Activated CD8-positive, alpha-beta memory T cell treated with anti-CD3 and anti-CD28 coated beads for 24 hours (primary cell): ENCODE measurements around the gene COPG1.
"Not testable (repeated sequence)": the region's sequence is repeated elsewhere in the genome, so short reads cannot be mapped to it uniquely, and the experiment has no call there.

ENCODE experiments used
- DNase-seq: peaks from one replicate; pipeline ENCODE4 v3.0.0-alpha.2; 2020

Gene COPG1

DNA sequence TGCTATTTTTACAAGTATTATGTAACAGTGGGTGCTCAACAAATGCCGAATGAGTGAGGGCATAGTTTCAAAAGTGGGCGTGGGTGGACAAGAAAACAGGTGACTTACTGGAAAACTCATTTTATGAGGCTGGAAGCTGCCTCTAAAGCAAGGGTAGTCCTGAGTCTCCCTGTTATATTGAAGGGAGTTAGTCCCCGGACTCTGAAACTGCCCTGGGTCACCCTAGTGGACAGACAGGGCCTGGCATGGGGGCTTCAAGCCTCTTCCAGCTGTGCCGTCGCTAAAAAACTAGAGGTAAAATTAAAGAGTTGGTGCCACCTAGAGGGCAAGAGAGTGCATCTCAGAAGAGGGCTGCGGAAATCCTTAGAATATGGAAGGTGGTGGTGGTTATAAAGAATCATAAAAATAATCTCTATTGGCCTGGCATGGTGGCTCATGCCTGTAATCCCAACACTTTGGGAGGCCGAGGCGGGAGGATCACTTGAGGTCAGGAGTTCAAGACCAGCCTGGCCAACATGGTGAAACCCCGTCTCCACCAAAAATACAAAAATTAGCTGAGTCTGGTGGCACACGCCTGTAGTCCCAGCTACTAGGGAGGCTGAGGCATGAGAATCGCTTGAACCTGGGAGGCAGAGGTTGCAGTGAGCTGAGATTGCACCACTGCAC, 3.6 kb upstream of the COPG1 start:
- DNase-seq, result peak; percentile 84

DNA sequence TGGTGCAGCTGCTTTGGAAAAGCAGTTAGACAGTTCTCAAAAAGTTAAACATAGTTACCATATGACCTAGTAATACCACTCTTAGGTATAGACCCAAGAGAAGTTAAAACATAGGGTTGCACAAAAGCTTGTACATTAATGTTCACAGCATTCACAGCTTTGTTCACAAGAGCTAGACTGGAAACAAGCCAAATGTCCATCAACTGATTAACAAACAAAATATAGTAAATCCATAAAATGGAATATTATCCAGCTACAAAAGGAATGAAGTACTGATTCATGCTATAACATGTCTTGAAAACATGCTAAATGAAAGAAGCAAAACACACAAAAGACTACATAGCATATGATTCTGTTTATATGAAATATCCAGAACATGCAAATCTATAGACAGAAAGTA, 2.8 kb upstream of the COPG1 start:
- no peak for DNase-seq

DNA sequence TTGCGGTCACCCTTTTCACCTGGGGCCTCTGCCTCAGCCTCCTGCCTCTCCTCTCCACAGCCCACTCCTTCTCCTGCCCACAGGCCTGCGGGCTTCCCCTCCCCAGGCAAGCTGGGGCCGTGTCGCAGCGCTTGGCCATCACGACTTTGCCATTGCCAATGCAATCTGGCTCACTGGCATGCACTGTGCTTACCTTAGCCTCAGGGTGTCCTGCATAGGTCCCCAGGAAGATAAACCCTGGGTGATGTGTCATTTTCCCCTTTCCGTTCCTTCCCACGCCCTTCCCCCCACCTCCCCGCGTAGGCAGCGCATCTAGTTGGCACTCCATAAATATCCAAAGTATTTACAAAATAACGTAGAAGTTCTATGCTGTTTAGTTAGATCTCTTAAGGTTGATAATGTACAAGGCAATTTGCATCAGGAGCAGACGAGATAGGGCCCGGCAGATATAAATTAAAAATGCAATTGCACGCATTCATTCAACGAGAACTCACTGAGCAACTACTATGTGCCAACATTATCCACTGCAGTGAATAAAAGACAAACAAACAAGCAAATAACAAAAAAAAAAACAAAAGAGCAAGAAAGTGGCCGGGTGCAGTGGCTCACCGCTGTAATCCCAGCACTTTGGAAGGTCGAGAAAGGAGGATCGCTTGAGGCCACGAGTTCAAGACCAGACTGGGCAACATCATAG, 973 bp upstream of the COPG1 start:
- no peak for DNase-seq

DNA sequence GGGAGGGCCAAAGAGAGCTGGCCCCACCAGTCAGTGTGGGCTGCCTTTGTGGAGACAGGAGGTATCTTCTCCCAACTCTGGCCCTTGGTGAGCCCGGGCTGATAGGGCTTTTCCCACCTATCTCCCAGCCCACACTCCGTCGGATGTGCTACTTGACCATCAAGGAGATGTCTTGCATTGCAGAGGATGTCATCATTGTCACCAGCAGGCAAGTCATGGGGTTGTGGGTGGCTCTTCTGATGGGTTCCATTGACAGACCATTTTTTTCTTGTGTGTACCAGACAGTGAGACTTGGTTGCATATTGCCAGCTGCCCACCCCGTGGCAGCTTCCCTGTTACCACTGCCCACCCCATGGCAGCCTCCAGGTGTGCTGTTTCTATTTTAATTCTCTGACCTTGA, 3.3 kb downstream of the COPG1 start:
- no peak for DNase-seq

DNA sequence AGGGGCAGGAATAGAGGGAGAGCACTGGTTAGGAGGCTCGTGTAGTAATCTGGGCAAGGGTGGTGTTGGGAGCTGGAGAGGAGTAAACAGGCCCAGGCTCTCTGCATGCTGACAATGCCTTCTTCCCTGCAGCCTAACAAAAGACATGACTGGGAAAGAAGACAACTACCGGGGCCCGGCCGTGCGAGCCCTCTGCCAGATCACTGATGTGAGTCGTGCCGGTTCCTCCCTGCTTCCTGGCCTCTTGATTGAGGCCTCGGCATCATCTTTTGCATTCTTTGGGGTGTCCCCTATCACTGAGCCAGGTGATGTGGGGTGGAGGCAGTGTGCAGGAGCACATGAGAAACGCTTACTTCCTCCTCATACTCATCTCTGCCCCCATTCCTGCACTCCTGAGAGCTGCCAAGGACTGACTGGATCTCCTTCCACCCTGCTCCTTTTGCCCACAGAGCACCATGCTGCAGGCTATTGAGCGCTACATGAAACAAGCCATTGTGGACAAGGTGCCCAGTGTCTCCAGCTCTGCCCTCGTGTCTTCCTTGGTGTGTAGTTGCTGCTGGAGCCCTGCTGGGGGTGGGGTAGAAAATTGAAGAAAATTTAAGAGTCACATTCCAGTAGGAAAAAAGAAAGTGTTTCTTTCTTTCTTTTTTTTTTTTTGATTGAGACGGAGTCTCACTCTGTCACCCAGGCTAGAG, 5.3 kb downstream of the COPG1 start:
- no peak for DNase-seq

DNA sequence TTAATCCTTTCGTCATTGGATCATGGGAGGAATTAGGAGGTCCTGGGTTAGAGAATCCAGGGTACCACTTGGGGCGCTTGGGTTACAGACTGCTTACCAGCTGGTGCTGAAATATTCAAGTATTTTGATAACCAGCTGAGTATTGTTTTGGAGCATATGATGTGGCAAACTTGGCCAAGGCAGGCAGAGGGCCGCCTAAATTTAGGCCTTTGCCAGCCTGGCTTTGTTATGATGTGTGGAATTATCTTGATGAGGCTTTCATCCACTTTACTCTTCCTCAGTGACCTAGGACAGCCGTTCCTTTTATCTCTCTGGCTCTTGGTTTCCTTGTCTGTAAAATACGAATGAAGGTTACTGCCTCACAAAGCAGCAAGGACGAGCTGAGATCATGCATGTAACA, 6.9 kb downstream of the COPG1 start:
- no peak for DNase-seq

DNA sequence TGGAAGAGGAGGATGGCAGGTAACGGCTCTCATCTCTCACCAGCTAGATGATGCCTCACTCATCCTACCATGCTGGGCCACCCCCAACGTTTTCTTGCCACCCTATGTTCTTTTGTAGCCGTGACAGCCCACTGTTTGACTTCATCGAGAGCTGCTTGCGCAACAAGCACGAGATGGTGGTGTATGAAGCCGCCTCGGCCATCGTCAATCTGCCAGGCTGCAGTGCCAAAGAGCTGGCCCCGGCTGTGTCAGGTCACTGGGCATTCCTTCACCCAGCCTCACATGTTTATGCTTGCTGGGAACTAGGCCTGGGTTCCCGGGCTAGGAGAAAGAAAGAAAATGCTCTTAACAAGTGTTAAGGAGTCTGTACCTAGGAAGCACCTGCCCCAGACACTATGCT, 8.2 kb downstream of the COPG1 start:
- no peak for DNase-seq

DNA sequence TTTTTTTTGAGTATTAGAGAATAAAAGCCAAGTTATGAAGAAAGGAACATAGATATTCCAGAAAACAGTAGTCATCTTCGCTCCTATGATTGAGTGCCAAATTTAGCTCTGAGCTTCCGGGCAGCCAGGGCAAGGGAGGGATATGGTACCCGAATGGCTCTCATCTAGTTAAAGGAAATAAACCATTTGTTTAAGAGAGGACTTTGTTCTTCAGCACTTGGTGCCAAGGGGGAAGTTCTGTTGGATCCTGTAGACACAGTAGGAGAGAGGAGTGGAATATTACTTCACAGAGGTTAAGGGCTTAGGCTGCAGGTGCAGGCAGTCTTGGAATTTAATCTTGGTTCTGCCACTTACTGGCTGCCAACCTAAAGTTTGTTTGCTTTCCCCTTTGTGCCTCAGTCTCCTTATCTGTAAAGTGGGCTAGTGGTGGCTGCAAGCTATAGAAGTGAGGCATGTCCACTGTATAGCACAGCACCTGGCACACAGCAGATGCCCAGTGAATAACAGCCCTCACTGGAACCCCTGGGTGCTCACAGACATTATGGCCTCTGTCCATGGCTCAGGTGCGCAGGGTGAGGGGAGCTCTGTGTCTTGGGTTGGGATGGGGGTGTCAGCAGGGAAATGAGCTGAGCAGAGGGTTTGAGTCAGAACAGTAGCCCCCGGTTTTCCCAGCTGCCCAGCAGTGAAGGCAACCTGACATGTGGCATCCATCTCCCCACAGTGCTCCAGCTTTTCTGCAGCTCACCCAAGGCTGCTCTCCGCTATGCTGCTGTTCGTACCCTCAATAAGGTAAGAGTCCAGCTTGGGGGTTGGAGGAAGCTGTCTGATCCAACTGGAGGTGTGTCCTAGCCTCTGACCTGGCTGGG, 10.4 kb downstream of the COPG1 start:
- no peak for DNase-seq

DNA sequence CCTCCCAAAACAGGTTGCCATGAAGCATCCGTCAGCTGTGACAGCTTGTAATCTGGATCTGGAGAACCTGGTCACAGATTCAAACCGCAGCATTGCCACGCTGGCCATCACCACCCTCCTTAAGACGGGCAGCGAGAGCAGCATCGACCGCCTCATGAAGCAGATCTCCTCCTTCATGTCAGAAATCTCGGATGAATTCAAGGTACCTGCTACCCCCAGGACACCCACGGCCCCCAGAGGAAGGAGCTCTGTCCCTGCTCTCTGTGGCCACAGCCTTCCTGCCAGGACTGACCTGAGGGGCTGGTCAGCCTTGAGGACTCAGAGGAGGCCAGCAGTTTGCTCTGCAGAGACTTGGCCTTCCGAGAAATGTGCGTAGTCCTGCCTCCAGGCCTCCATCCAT, 11.2 kb downstream of the COPG1 start:
- DNase-seq, result no peak

DNA sequence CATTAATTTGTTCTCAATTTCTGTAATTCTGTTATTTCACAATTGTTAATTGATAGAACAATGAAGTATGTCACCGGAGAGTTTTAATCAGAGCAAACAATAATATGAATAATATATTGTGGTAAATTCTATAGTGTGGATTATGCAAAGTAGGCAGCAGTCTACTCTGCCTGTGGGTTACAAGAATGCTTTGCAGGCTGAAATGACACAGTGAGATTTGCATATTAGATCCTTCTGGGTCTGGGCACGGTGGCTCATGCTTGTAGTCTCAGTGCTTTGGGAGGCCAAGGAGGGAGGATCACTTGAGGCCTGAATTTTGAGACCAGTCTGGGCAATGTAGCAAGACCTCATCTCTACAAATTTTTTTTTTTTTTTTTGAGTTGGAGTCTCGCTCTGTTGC, 12.5 kb downstream of the COPG1 start:
- no peak for DNase-seq

DNA sequence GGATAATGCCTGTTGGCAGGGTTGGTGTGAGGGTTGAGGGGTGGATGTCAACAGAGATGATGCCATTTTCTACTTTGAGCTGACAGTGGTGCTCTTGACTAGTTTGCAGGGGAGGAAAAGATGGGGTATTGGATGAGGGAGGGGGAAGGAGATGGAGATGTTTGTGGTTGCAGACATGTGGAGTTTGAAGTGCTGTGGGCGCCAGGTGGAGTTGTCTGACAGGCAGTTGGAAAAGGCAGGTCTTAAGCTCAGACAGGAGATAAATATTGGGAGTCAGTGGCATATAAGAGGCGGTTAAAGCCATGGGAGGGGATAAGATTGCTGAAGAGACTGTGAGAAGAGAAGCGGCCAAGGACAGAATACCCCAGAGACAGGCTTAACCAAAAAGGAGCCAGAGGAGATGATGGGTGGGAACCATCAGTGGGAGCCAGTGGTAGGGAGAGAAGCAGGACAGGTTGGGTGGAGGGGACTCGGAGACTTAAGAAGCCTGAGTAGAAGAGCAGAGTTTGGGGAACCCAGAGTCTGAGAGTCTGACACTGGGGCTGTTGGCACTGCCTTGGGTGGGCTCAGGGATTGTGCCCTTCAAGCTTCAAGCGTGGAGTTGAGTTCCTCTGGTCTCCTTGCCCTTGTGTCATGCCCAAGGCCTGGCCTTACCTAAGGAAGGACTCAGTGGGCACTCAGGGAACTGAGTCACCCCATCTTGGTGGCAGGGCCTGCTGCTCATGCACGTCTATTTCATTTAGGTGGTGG, 13.9 kb downstream of the COPG1 start:
- no peak for DNase-seq

DNA sequence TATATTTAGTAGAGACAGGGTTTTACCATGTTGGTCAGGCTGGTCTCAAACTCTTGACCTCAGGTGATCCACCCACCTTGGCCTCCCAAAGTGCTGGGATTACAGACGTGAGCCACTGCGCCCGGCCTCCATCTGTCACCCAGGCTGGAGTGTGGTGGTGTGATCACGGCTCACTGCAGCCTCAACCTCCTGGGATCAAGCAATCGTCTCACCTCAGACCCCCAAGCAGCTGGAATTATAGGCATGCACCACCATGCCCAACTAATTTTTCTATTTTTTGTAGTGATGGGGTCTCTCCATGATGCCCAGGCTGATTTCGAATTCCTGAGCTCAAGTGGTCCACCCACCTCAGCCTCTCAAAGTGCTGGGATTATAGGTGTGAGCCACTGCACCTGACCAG, 15.6 kb downstream of the COPG1 start:
- not testable (repeated sequence) for DNase-seq

DNA sequence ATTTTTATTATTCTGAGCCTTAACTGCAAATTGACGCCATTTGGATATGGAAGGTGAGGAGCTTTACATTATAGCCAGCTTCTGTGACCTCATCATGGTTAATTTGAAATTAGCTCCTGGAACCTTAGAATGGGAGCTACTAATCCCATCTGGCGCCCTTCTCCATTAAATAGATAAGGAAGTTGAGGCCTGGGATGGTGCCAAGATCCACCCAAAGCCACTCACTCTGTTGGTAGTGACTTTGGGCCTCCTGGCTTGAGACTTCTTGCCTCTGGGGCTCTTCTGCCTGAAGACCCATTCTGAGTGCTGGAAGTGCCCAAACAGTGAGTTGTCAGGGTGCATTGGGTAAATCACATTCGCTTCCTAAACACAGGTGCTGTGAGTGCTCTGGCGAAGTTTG, 17.2 kb downstream of the COPG1 start:
- no peak for DNase-seq

DNA sequence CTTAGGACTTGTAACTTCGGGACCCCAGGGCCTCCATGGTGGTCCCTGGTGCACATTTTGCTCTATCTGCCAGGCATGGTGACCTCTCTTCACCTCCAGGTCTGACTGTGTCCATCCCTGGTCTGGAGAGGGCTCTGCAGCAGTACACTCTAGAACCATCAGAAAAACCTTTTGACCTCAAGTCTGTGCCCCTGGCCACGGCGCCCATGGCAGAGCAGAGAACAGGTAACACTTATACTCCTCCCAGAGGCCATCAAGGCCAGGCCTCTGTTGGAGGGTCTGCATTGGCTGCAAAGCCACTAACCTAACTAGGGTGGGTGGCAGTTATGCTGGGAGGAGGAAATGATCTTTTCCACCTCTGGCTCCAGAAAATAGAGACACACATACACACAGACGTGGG, 19.0 kb downstream of the COPG1 start:
- no peak for DNase-seq

DNA sequence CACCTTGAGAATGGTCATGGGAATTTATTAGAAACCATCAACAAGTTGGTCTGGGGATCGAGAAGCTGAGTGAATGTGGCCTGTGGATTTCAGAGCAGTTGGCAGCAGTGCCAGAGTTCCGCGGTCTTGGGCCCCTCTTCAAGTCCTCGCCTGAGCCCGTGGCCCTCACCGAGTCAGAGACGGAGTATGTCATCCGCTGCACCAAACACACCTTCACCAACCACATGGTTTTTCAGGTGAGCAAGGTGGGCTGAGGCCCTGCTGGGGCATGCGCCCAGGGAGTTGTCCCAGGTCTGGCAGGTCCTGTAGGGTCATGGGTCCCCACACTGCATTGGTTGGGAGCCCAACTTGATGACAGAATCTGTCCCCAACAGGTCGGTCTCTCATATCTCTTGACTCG, 22.3 kb downstream of the COPG1 start:
- no peak for DNase-seq

DNA sequence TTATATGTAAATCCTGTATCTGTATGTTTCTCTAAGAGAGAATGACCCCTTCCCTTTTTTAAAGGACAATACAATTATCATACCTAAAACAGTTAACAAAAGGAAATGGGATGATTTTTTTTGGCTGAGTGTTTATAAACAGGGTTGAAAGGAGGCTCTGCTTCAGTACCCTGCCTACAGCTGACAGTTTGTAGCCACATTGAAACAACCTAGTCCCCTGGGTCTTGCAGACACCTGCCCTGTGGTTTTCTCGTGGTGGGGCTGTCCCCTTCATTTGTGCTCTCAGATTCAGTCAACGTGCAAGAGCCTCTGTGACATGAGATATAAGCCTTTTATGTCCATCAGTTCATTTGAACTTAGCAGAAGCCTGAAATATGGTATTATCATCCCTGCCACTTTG, 27.0 kb downstream of the COPG1 start:
- DNase-seq, result no peak

DNA sequence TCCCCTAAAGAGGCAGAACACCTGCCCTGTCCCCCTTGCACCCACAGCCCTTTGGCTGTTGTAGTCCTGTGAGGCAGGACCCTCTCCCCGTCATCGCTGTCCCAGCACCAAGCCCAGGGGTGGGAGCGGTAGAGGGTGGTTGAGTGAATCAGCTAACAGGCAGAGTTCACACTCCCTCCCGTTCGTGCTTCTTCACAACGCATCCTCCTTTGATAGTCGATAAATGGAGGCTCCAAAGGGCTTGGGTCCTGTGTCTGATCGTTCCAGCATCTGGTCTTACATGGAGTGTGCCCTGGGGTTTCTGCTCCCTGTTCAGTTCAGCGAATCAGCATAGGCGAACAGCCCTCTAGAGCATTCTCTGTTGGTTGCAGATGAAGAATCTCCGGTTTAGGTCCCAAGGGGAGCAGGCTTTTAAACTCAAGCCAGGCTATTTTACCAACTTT, 28.4 kb downstream of the COPG1 start:
- DNase-seq, result peak; percentile 60

DNA sequence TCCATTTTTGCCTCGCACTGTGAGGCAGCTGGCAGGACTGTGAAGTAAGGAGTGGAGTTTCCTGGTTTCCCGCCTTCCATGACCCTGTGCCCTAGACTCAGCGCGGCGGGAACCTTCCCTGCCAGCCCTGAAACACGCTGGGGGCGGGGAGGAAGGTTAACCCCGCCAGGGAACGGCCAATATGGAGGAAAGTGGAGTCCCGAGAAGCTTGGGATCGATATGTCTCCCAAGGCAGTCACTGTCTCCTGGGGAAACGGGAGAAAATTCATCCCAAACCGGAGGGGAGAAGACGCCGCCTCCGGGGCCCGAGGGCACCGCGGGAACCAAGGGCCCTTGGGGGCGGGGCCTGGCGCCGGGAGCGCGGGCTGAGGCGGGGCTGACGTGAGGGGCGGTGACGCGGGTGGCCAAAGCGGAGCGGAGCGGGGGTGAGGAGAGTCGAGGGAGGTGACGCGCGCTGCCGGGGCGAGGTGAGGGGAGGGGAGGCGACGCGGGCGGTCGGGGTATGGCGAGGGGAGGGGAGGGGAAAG, 29.1 kb downstream of the COPG1 start, which contains the start of gene HMCES:
Gene HMCES, plus strand, starts transcription at position 432 of the 527 bp plus-strand sequence. CDS start 863 bp downstream, outside the sequence.
- DNase-seq, result peak; percentile 97

DNA sequence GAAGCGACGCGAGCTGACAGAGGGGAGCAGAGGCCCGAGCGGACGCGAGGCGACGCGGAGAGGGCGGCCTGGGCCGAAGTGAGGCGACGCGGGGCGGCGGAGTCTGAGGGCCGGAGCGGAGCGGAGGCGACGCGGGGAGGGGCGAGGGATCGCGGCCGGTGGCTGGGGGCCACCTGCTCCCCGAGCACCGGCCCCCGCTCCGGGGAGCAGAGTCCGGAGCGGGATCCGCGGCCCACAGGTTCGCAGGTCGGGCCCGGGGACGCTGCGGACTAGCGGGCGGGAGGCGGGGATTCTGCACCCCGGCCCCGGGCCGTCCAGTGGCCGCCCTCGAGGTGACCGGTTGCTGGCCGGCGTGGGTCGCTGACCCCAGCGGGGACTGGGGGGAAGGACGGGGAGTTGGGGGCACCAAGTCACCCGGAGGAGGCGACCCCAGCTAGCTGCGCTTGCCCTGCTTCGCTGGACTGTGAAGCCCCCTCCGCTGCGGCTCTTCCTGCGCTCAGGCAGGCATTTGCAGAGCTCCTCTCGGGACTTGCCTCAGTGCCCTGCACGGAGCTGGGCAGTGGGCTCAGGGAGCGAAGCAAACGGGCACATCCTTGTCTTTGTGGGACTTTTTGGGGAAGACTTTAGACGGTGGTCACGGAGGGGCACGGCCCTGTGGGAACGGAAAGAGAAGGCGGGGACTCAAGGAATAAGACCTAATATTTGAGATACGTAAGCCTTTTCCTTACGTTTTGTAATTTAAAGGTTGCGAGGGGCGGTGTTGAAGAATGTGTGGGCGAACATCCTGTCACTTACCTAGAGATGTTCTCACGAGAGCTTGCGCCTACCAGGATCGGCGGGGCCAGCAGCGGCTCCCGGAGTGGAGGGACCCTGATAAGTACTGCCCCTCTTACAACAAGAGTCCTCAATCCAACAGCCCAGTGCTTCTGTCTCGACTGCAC, 29.8 kb downstream of the COPG1 start:
- DNase-seq, result peak; percentile 84

DNA sequence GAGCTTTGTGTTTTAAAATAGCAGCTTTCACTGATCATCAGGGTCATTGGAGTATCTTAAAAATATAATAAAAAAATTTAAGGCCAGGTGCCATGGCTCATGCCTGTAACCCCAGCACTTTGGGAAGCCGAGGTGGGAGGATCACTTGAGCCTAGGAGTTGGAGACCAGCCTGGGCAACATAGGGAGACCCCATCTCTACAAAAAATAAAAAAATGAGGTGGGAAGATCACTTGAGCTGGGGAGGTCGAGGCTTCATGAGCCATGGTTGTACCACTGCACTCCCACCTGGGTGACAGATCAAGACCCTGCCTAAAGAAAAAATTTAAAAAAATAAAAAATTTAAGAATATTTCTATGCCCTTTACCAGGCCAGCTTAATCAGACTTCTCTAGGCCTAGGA, 30.8 kb downstream of the COPG1 start:
- no peak for DNase-seq

DNA sequence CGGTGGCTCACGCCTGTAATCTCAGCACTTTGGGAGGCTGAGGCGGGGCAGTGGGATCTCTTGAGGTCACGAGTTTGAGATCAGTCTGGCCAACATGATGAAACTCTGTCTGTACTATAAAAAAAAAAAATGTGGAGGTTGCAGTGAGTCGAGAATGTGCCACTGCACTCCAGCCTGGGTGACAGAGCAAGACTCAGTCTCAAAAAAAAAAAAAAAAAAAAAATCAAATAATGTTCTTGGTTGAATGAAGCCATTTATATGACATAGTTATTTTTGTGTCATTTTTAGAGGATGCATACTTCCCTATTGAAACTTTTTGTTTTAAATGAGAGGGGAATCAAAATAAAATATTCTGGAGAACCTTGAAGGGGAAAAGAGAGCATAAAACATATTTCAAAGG, 32.3 kb downstream of the COPG1 start:
- no peak for DNase-seq
